H1 (cell line): ENCODE data around the gene SKIDA1. TPM values are rescaled to one million over a fixed set of nuclear protein-coding genes. Genes with fewer than 3 reads are reported as not detected.

Experiments
- CTCF ChIA-PET: fragments of 300-600 bp; sonication (Branson Sonifier 250); formaldehyde crosslinking; loops from one replicate; lab custom pipeline; 2021; ENCODE audit not compliant: partially characterized antibody; lab: Charles Lee
- POLR2A ChIA-PET: fragments of 300-600 bp; sonication (Branson Sonifier 250); formaldehyde crosslinking; loops from one replicate; lab custom pipeline; 2021; ENCODE audit warnings: inconsistent platforms; ENCODE audit not compliant: partially characterized antibody; lab: Charles Lee
- DNase-seq, 2 experiments: peaks; one replicate each; pipeline versions ENCODE4 v3.0.0 to v3.0.0-alpha.2; 2010 to 2022; ENCODE audit warnings: low spot score in 2 of 2, low read depth in 1 of 2, mixed read lengths in 1 of 2
- FAIRE-seq: peaks from 2 replicates; lab custom pipeline; 2011; peaks lifted over from hg19 to GRCh38; lab: Jason Lieb, UNC
- H2AFZ ChIP-seq: 2 replicates; pipeline ENCODE4 v1.8.1; 2012; ENCODE audit warnings: low read length, inconsistent platforms
- H2AK5ac ChIP-seq: 2 replicates; pipeline ENCODE4 v1.6.1; 2013; ENCODE audit warnings: low read depth, low read length
- H2BK120ac ChIP-seq: replicated peaks from 2 replicates; pipeline ENCODE3; 2013; ENCODE audit warnings: low read depth, low read length, inconsistent platforms
- H2BK12ac ChIP-seq: 2 replicates; pipeline ENCODE4 v1.6.1; 2013; ENCODE audit warnings: low read depth, low read length
- H2BK15ac ChIP-seq: 2 replicates; pipeline ENCODE4 v1.6.1; 2013; ENCODE audit warnings: low read length
- H2BK20ac ChIP-seq: 2 replicates; pipeline ENCODE4 v1.6.1; 2013; ENCODE audit warnings: low read length
- H2BK5ac ChIP-seq: 2 replicates; pipeline ENCODE4 v1.6.1; 2013; ENCODE audit warnings: low read depth, low read length
- H3K14ac ChIP-seq: 2 replicates; pipeline ENCODE4 v1.6.1; 2013; ENCODE audit warnings: inconsistent platforms; ENCODE audit not compliant: insufficient read length
- H3K18ac ChIP-seq: 2 replicates; pipeline ENCODE4 v1.6.1; 2013; ENCODE audit warnings: low read length; ENCODE audit errors: extremely low read depth
- H3K23ac ChIP-seq: 2 replicates; pipeline ENCODE4 v1.6.1; 2013; ENCODE audit warnings: inconsistent platforms; ENCODE audit not compliant: insufficient read length
- H3K23me2 ChIP-seq: 2 replicates; pipeline ENCODE4 v1.6.1; 2013; ENCODE audit warnings: low read depth, low read length
- H3K27ac ChIP-seq: 2 replicates; pipeline ENCODE4 v1.6.1; 2011; ENCODE audit warnings: low read depth, low read length, inconsistent platforms
- H3K27me3 ChIP-seq, 4 experiments: replicated peaks in 1 of 4; 1 replicate in 1 of 4; 2 replicates in 3 of 4; pipeline versions ENCODE4 v1.6.1 to v1.8.1; 2011 to 2013; ENCODE audit warnings: low read length in 3 of 4, mild to moderate bottlenecking in 3 of 4, inconsistent platforms in 2 of 4, mixed read lengths in 2 of 4, moderate library complexity in 1 of 4; ENCODE audit not compliant: control insufficient read depth in 3 of 4, insufficient read depth in 3 of 4; ENCODE audit errors: extremely low read depth in 1 of 4
- H3K36me3 ChIP-seq, 4 experiments: 2 replicates each; pipeline versions ENCODE4 v1.6.1 to v1.8.1; 2011 to 2013; ENCODE audit warnings: mild to moderate bottlenecking in 4 of 4, low read length in 3 of 4, moderate library complexity in 2 of 4, control low read depth in 1 of 4, inconsistent platforms in 1 of 4; ENCODE audit not compliant: insufficient read depth in 4 of 4, control insufficient read depth in 2 of 4
- H3K4ac ChIP-seq: replicated peaks from 2 replicates; pipeline ENCODE3; 2013; ENCODE audit warnings: low read length, low read depth, mixed read lengths, inconsistent platforms; ENCODE audit not compliant: insufficient read length
- H3K4me1 ChIP-seq, 4 experiments: replicated peaks in 1 of 4; 1 replicate in 1 of 4; 2 replicates in 3 of 4; pipeline versions ENCODE4 v1.6.1 to v1.8.1; 2011 to 2013; ENCODE audit warnings: low read length in 3 of 4, inconsistent platforms in 2 of 4, mixed read lengths in 1 of 4; ENCODE audit not compliant: insufficient read depth in 4 of 4, control insufficient read depth in 3 of 4
- H3K4me2 ChIP-seq, 2 experiments: 2 replicates each; pipeline versions ENCODE4 v1.6.1 to v1.8.1; 2011 to 2013; ENCODE audit warnings: low read depth in 2 of 2, low read length in 2 of 2, control low read depth in 1 of 2, inconsistent platforms in 1 of 2, mild to moderate bottlenecking in 1 of 2; ENCODE audit not compliant: insufficient read depth in 1 of 2
- H3K4me3 ChIP-seq, 4 experiments: fragments of 200-600, 300-600 bp in 1 of 4; sonication (generic), shearing (Covaris generic), sonication (Bioruptor Twin) in 1 of 4; 2 replicates each; pipeline versions ENCODE4 v1.5.1 to v1.8.1; 2011 to 2016; ENCODE audit warnings: low read length in 4 of 4, low read depth in 3 of 4, control low read depth in 2 of 4, inconsistent platforms in 2 of 4, mild to moderate bottlenecking in 2 of 4, mixed read lengths in 1 of 4, moderate library complexity in 1 of 4; ENCODE audit not compliant: insufficient read depth in 2 of 4; ENCODE audit errors: extremely low read depth in 1 of 4
- H3K56ac ChIP-seq: replicated peaks from 2 replicates; pipeline ENCODE3; 2013; ENCODE audit warnings: low read depth, mild to moderate bottlenecking, mixed read lengths, low read length, inconsistent platforms; ENCODE audit not compliant: insufficient read length
- H3K79me1 ChIP-seq: 2 replicates; pipeline ENCODE4 v1.6.1; 2013; ENCODE audit warnings: low read depth, low read length, control low read depth
- H3K79me2 ChIP-seq, 2 experiments: 2 replicates each; pipeline versions ENCODE4 v1.6.1 to v1.8.1; 2012 to 2013; ENCODE audit warnings: low read length in 2 of 2, mild to moderate bottlenecking in 2 of 2, inconsistent platforms in 1 of 2; ENCODE audit not compliant: insufficient read depth in 2 of 2, control insufficient read depth in 1 of 2
- H3K9ac ChIP-seq, 4 experiments: replicated peaks in 1 of 4; 1 replicate in 1 of 4; 2 replicates in 3 of 4; pipeline versions ENCODE4 v1.6.1 to v1.8.1; 2011 to 2013; ENCODE audit warnings: low read depth in 3 of 4, low read length in 3 of 4, control low read depth in 2 of 4, mild to moderate bottlenecking in 2 of 4, moderate library complexity in 2 of 4, inconsistent platforms in 1 of 4; ENCODE audit errors: extremely low read depth in 1 of 4
- H3K9me3 ChIP-seq, 2 experiments: 2 replicates each; pipeline versions ENCODE4 v1.6.1 to v1.8.1; 2012 to 2013; ENCODE audit warnings: mild to moderate bottlenecking in 2 of 2, moderate library complexity in 2 of 2, control low read depth in 1 of 2, inconsistent platforms in 1 of 2, low read depth in 1 of 2, low read length in 1 of 2, mixed read lengths in 1 of 2; ENCODE audit not compliant: insufficient read depth in 2 of 2
- H4K20me1 ChIP-seq, 2 experiments: replicated peaks in 1 of 2; 2 replicates each; pipeline versions ENCODE3 to v1.8.1; 2011 to 2013; ENCODE audit warnings: inconsistent platforms in 2 of 2, low read length in 2 of 2, mild to moderate bottlenecking in 1 of 2; ENCODE audit not compliant: insufficient read depth in 2 of 2, control insufficient read depth in 1 of 2
- H4K5ac ChIP-seq: 2 replicates; pipeline ENCODE4 v1.6.1; 2013; ENCODE audit warnings: low read length, low read depth, mixed read lengths, inconsistent platforms; ENCODE audit not compliant: insufficient read length
- H4K8ac ChIP-seq: 2 replicates; pipeline ENCODE4 v1.8.0; 2013; ENCODE audit warnings: mild to moderate bottlenecking, moderate library complexity, low read length, inconsistent platforms; ENCODE audit not compliant: insufficient read depth; ENCODE audit errors: extremely low read depth
- H4K91ac ChIP-seq: replicated peaks from 2 replicates; pipeline ENCODE3; 2013; ENCODE audit warnings: low read length, mixed read lengths, inconsistent platforms; ENCODE audit not compliant: insufficient read length
- CBX5 ChIP-seq: fragments of 300-800, 300-1000 bp; sonication (generic); IDR thresholded peaks from 2 replicates; pipeline ENCODE4 v1.7.1; 2016; ENCODE audit warnings: antibody characterized with exemption, low read length, low read depth
- CBX8 ChIP-seq: fragments of 300-800, 300-1000 bp; sonication (generic); IDR thresholded peaks from 2 replicates; pipeline ENCODE4 v1.7.1; 2016; ENCODE audit warnings: low read depth, low read length, borderline replicate concordance
- CEBPB ChIP-seq: IDR thresholded peaks from 2 replicates; pipeline ENCODE4 v1.6.1; 2012; ENCODE audit warnings: low read depth, low read length
- CREB1 ChIP-seq: IDR thresholded peaks from 2 replicates; pipeline ENCODE4 v1.6.1; 2012; ENCODE audit warnings: inconsistent platforms
- E2F6 ChIP-seq: IDR thresholded peaks from 2 replicates; pipeline ENCODE4 v1.6.1; 2012; ENCODE audit warnings: inconsistent platforms
- HDAC2 ChIP-seq, 2 experiments: fragments of 300-600 bp in 1 of 2; sonication (generic) in 1 of 2; IDR thresholded peaks; 2 replicates each; pipeline ENCODE4 v1.6.1; 2011 to 2012; ENCODE audit warnings: low read depth in 2 of 2, low read length in 2 of 2, mild to moderate bottlenecking in 2 of 2, moderate library complexity in 2 of 2, borderline replicate concordance in 1 of 2, inconsistent platforms in 1 of 2
- RAD21 ChIP-seq, 2 experiments: IDR thresholded peaks in 1 of 2; conservative IDR thresholded peaks in 1 of 2; 2 replicates each; pipeline ENCODE4 v1.6.1; 2011; ENCODE audit warnings: low read depth in 2 of 2, low read length in 2 of 2, improper control_type of control experiment in 1 of 2, inconsistent platforms in 1 of 2, mild to moderate bottlenecking in 1 of 2, moderate library complexity in 1 of 2
- SP1 ChIP-seq: IDR thresholded peaks from 2 replicates; pipeline ENCODE4 v1.6.1; 2011; ENCODE audit warnings: low read depth, low read length
- SP4 ChIP-seq: IDR thresholded peaks from 2 replicates; pipeline ENCODE4 v1.6.1; 2012; ENCODE audit warnings: low read length, inconsistent platforms
- TAF1 ChIP-seq: IDR thresholded peaks from 2 replicates; pipeline ENCODE4 v1.6.1; 2011; ENCODE audit warnings: mild to moderate bottlenecking, low read depth, low read length
- TBP ChIP-seq: IDR thresholded peaks from 2 replicates; pipeline ENCODE4 v1.6.1; 2011; ENCODE audit warnings: low read depth, low read length, improper control_type of control experiment
- YY1 ChIP-seq: IDR thresholded peaks from 2 replicates; pipeline ENCODE4 v1.6.1; 2011; ENCODE audit warnings: low read depth, mild to moderate bottlenecking, low read length
- WGBS, 2 experiments: shearing (Covaris generic) in 1 of 2; methylation state at CpG; one replicate each; pipeline versions ENCODE4 v1.1.6 to v1.1.7; 2013 to 2015; ENCODE audit warnings: low lambda C conversion rate in 2 of 2, mixed read lengths in 2 of 2, inconsistent platforms in 1 of 2, low coverage in 1 of 2, missing lambda C conversion rate in 1 of 2; ENCODE audit not compliant: insufficient replicate concordance in 2 of 2, insufficient coverage in 1 of 2, insufficient read length in 1 of 2; ENCODE audit errors: extremely low coverage in 1 of 2, missing lambda C conversion rate in 1 of 2; 5-methylcytosine and 5-hydroxymethylcytosine counted together
- polyA plus RNA-seq, 7 experiments: library from polyadenylated mRNA; depleted of rRNA in 3 of 7; stranded (reverse) in 5 of 7; unstranded in 2 of 7; fragments of >200 nt in 5 of 7; fragments of 200-250 nt in 2 of 7; gene quantifications; 1 replicate in 5 of 7; 2 replicates in 1 of 7; 4 replicates in 1 of 7; pipeline versions ENCODE4 v1.2.1 to v1.2.3, GENCODE V29; 2011 to 2013; ENCODE audit warnings: missing spikeins in 2 of 7, mixed read lengths in 2 of 7
- total RNA-seq: library from RNA; stranded (reverse); fragmentation: NEBNext Ultra II Directional; extraction: Animal tissue kit (Norgen Biotek cat#: 25700); gene quantifications from 2 replicates; pipeline ENCODE4 v1.2.1, GENCODE V29; 2021

Gene SKIDA1
- total and polyA plus RNA-seq, 2 of the 8 experiments (the other 6 are each of a cell fraction or from before 2014, with no cell fraction given) = 1.5 to 8.0 TPM

GRCh38 chr10:21497177-21497807 is 28.2 kb downstream of the SKIDA1 start:
- Histone ChIP-seq H3K27me3 (peaks cover 5 to 24% (median 15%) of the 10 kb centered on the region in 4 experiments; a peak in 6 of 7 replicates), H3K56ac (no peak overlapping the region), H4K91ac (no peak overlapping the region), H3K9me3 (no peaks in the 10 kb centered on the region), H3K9ac (peak overlapping the region; percentile 31 to 93 (median 59); a peak in 6 of 7 replicates), H3K4me2 (peak overlapping the region; percentile 90 to 92), H2AK5ac (no peak overlapping the region), H3K27ac (peak overlapping the region; percentile 86; the same call in 1 of the 2 replicates), H3K4ac (no peak overlapping the region), H4K20me1 (no peaks in the 10 kb centered on the region), H4K8ac (peak overlapping the region; percentile 96), H2BK120ac (no peak overlapping the region), H2BK20ac (no peak overlapping the region), H2BK5ac (peak overlapping the region; percentile 80; the same call in 1 of the 2 replicates), H3K14ac (no peak overlapping the region), H4K5ac (peak overlapping the region; percentile 95), H2BK15ac (no peak overlapping the region), H3K4me1 (peaks cover 13 to 39% (median 27%) of the 10 kb centered on the region in 4 experiments), H2AFZ (no peak overlapping the region), H2BK12ac (peak overlapping the region; percentile 69; the same call in 1 of the 2 replicates), H3K23me2 (peaks cover 33% of the 10 kb centered on the region; the same call in 1 of the 2 replicates), H3K79me2 (peaks cover 0 to 31% of the 10 kb centered on the region in 2 experiments; a peak in 2 of 4 replicates), H3K23ac (no peak overlapping the region), H3K36me3 (no peaks in the 10 kb centered on the region), H3K4me3 (peak overlapping the region; percentile 48 to 88 (median 70)), H3K79me1 (no peaks in the 10 kb centered on the region), H3K18ac (peak overlapping the region; percentile 25)
- DNase-seq (no peak), FAIRE-seq (no peak)
- POLR2A ChIA-PET = interaction anchor here (0.6 to 12.9 kb wide), 13 partner anchors 12 to 461 kb away, joined by 3 to 322 read pairs (median 5); partner anchors contain the start of genes MLLT10 and SKIDA1
- CTCF ChIA-PET = interaction anchor here (0.6 to 6.2 kb wide), 16 partner anchors 10 to 456 kb away, joined by 3 to 46 read pairs (median 4); partner anchors contain the start of gene SKIDA1
- 2% methylated on average over 20 of the region's 37 CpGs; no CpG with 5 or more reads in 1 of the 2 experiments for WGBS, 2 experiments
- TF ChIP-seq CBX8 (no peak), RAD21 (IDR thresholded peaks at IDR 0.05 in 1 of 2, conservative IDR thresholded peaks at IDR 0.05 in 1 of 2; ENCODE audit: low read depth in 2 of 2, low read length in 2 of 2) (peak; percentile 5 to 37; a peak in 1 of 4 replicates), E2F6 (no peak), SP1 (no peak), TBP (peak; percentile 61), TAF1 (peak; percentile 67), HDAC2 (IDR thresholded peaks at IDR 0.05; ENCODE audit: borderline replicate concordance in 1 of 2, low read depth in 2 of 2, low read length in 2 of 2) (no peak; a peak in 1 of 4 replicates), YY1 (0 out of 2 replicates have a peak, but pooled peaks have one; percentile 50), CREB1 (no peak), SP4 (no peak), CBX5 (no peak), CEBPB (no peak)
